HG03520 (cell line): ENCODE data around the gene FBN1.

Source experiments
- ATAC-seq: cut with Tn5 transposase; IDR thresholded peaks from one replicate; pipeline ENCODE4 v1.9.1; 2021; ENCODE audit warnings: mild to moderate bottlenecking, moderate library complexity; ENCODE audit not compliant: unreplicated experiment

The FBN1 gene

GRCh38 chr15:48475600-48476395 lies 169.7 kb downstream of the FBN1 start:
- no peak for ATAC-seq

GRCh38 chr15:48473667-48474066 lies 171.8 kb downstream of the FBN1 start:
- no peak for ATAC-seq

DNA sequence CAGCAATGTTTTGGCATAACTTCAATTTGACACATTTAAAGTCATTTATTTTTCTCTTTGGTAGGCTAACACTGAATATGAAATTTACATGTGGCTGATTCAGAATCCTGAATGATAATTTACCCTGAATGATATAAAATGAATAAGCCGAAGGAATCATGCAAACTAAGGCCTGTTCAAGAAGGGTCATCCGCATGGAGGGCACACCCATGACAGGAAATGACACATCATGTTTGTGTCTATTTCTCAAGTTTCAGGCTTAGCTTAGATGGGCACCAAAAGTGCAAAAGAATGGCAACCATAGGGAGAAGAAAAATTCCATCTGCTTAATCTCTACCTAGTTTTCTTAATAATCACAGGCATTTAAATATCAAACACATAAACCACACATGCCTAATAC lies 172.8 kb downstream of the FBN1 start:
- ATAC-seq = no peak

DNA sequence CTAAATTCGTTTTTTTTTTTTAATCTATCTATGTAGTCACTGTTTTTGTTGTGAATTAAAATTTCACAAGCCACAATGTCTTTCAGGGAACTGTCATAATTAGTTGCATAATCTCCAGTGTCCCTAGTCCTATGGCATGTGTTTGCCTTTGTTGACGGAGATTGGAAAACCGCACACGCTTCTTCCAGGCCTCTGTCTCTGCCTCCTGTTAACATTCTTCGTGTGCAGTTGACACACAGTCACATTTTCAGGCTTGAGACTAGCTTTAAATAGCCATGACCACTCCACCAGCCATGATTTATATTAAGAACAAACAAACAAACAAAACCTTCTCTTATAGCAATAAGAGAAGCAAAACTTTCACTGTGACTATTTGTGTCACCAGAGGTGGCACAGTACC lies 174.4 kb downstream of the FBN1 start:
- no peak for ATAC-seq

DNA sequence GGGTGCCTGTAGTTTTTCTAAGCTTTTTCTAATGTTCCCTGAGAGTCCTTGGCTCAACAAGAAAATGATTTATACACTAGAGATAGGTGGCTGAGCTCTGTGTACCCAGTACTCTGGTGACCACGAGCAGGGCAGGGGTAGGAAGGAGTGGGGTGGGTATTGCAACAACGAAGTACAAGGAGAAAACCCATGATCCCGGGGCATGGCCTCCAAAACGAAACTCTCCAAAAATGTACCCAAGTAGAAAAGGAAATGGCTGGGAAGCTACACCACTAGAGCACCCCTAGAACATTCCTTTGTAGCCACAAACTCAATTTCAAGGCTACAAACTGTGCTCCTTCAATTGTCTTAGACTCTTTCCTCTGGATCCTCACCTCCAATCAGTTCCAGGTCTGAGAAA lies 175.4 kb downstream of the FBN1 start:
- ATAC-seq = no peak

GRCh38 chr15:48469681-48470080 lies 175.8 kb downstream of the FBN1 start:
- ATAC-seq = no peak

DNA sequence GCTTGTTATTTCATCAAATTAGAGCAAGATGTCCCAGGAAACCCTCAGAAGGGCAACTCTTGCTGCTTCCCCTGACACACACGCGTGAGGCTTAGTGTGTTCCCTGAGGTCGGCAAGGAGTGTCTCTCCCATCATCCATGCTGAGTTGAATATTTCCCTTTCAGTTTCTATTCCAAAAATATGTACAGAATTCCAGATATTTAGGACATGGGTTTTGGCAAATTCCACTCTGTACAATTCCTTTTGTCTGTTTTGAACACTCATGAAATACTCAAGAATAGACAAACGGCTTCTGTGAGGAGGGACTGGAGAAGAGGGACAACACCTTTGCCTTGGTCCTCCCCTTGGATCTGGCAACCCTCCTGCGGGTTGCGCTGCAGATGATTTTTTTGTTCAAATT lies 176.2 kb downstream of the FBN1 start:
- no peak for ATAC-seq

- ATAC-seq = no peak
Measured at GRCh38 chr15:48467801-48468200, 177.7 kb downstream of the FBN1 start.

- no peak for ATAC-seq
Measured at GRCh38 chr15:48466820-48467219, 178.7 kb downstream of the FBN1 start.

DNA sequence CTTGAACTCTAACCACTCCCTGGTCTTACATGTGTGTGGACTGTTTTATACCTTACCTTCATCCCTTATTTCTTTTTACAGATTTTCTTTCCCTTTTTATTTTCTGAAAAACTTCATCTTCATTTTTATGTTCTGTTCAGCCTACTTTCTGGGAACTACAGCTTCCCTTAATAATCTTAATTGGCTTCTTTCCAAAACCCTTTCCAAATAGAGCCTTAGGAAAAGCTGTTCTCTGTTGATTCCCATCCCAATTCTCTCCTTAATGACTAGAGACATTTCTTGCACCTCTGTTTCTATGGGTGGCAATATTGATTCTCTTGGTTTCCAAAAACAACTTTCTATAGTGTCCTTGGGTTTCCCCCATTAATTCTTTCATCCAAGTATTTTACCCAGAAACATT lies 179.4 kb downstream of the FBN1 start:
- no peak for ATAC-seq

DNA sequence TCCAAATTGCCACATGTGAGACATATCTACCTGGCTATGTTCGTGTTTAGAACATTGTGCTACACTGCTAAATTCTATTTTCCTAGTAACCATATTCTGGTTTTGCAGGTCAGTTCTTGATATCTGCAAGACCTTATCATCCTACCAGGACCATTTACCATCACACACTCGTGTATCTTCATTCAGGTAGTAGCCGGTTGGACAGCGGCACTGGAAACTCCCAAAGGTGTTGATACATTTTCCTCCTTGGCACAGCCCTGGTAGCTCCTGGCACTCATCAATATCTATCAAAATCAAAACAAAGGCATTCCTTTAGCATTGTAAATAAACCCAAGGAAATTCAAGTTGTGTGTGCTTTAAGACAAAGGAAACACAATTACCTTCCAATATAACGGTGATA lies 180.1 kb downstream of the FBN1 start:
- no peak for ATAC-seq

DNA sequence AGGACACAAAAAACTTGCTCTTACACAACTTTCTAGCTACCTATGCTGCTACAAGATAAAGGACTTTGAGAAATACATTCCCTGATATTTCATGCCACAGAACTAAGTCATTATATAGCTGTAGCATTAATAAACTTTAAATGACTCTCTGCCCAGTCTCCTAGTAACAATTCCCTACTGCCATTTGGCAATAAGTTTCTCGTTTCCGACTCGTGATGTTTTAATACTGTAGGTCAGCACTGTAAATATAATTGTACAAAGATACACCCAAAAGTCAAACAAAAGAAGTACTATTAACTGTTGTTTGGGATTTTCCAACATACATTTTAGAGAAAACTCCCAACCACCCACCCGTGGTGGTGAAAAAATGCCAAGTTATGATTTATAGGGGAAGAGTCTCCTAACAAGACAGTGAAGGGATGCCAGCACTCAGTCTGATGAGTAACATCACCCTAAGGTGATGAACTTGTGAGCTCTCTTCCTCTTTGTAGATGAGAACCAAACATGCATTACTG lies 182.1 kb downstream of the FBN1 start:
- no peak for ATAC-seq

GRCh38 chr15:48462688-48463087 lies 182.8 kb downstream of the FBN1 start:
- no peak for ATAC-seq

DNA sequence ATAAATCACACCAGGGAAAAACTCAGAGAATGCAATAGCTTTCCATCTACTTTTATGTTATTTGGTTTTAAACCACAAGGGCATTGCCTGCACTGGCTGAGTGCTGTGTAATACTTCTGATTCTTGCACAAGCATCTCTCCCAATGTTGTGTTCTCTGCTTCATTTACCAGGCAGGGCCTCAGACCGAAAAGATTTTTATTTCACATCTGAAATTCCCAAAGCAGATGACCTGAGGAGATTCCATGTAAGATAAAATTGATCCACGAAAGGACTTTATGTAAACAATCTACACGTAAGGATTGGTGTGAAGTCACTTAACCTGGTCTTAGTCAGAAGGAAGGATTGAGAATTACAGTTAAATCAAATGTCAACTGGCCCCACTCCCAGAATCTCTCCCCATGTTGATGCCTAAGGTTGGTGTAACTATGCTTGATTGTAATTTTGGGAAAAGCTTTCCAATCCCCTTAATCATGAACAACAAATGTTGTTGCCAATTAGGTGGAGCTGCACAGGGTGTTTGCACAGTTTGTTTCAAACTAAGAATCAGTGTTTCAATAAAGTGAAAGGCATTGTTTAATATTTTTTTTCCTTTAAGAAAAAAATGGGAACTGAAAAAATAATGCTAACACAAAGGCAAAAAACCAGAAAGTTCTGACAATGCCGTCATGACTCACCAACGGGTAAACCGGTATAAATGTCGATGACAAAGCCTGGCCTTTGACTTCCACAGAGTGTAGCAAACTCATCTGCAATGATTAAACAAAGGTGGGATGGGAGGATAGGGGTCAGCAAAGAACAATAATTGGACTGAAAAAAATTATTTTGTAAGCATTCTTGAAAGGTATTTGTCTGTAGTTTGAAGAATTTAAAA lies 185.7 kb downstream of the FBN1 start:
- no peak for ATAC-seq

- ATAC-seq = no peak
Measured at GRCh38 chr15:48458876-48459275, 186.6 kb downstream of the FBN1 start.

GRCh38 chr15:48456134-48456533 lies 189.4 kb downstream of the FBN1 start:
- ATAC-seq = no peak

GRCh38 chr15:48451736-48452135 lies 193.8 kb downstream of the FBN1 start:
- ATAC-seq = no peak

DNA sequence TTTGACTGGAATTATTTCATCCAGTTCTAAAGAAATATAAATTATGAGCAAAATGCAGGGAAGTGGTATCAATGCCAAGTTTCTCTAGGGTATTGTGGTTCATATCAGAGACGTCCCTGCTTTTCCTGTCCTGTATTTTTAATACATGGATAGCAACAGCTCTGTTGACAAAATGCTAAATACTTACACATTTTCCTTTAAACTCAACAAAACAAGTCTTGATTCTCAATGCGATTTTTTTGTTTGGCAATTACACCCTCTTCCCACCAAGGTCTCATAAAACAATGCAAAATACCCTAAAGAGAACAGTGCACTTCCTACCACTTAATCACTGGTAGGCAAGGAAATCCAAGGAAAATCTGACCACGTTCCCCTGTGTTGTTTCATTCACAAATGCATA lies 194.3 kb downstream of the FBN1 start:
- no peak for ATAC-seq

- ATAC-seq = no peak
Measured at GRCh38 chr15:48449734-48450133, 195.8 kb downstream of the FBN1 start.

- no peak for ATAC-seq
Measured at GRCh38 chr15:48447657-48448056, 197.9 kb downstream of the FBN1 start.

DNA sequence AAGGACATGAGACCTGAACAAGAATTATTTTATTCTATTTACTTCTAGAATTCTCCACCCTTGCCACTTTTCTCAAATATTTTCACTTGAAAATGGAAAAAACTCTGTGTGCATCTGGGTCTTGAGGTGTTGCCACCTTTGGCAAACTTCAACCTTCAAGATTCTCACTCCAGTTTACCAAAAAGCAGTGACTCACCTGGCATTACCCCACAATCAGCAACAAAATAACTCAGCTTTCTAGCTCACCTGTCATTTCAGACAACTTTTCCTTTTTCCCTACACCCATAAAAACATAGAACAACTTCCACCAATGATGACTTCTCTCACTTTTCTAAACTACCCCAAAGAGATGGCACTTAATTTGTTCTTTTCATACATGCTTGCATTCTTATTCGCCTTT lies 198.5 kb downstream of the FBN1 start:
- ATAC-seq = no peak

GRCh38 chr15:48442011-48442410 lies 203.5 kb downstream of the FBN1 start:
- ATAC-seq = no peak
